ENCODE results near the gene NCKAP1. TPM values are rescaled to one million over a fixed set of nuclear protein-coding genes. Genes with fewer than 3 reads are reported as not detected.
"Not testable (repeated sequence)": the region's sequence is repeated elsewhere in the genome, so short reads cannot be mapped to it uniquely, and the experiment has no call there.

Gene NCKAP1
- total and polyA plus RNA-seq, 10 donors: 8.9 to 62.5 (median 49.3) TPM

DNA sequence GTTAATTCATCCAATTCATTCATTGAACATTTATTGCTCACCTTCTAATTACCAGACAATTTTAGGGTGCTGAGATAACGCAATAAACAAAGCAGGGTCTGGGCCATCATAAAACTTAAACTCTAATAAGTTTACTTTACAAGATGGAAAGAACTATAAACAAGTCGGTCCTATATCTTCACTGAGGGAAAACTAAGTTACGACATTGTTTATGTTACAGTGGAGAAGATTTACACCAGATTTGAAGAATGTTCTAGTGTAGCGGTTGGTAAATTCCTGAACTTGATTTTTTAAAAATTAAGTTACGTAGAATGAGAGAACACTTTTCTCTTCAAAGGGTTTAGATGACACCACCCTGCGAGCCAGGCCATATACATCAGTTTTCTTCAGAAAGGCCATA, 151.2 kb downstream of the NCKAP1 start:
- Histone ChIP-seq H3K27ac (no peak overlapping the region), H3K9me3 (no peaks in the 10 kb centered on the region), H3K36me3 (no peaks in the 10 kb centered on the region), H3K4me1 (no peaks in the 10 kb centered on the region), H3K27me3 (replicated peaks in 1 of 7) (no peaks in the 10 kb centered on the region), H3K4me3 (no peak overlapping the region)
- WGBS, 5 donors: 71 to 79% (median 74%) methylated on average over 6 of the region's 6 CpGs
- TF ChIP-seq, protein P1, sequence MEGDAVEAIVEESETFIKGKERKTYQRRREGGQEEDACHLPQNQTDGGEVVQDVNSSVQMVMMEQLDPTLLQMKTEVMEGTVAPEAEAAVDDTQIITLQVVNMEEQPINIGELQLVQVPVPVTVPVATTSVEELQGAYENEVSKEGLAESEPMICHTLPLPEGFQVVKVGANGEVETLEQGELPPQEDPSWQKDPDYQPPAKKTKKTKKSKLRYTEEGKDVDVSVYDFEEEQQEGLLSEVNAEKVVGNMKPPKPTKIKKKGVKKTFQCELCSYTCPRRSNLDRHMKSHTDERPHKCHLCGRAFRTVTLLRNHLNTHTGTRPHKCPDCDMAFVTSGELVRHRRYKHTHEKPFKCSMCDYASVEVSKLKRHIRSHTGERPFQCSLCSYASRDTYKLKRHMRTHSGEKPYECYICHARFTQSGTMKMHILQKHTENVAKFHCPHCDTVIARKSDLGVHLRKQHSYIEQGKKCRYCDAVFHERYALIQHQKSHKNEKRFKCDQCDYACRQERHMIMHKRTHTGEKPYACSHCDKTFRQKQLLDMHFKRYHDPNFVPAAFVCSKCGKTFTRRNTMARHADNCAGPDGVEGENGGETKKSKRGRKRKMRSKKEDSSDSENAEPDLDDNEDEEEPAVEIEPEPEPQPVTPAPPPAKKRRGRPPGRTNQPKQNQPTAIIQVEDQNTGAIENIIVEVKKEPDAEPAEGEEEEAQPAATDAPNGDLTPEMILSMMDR (IDR thresholded peaks at IDR 0.05 in 8 of 11, conservative IDR thresholded peaks at IDR 0.05 in 3 of 11): no peak
- TF ChIP-seq POLR2A (IDR thresholded peaks at IDR 0.05) (no peak), POLR2AphosphoS5 (IDR thresholded peaks at IDR 0.05) (no peak)
- DNase-seq: no peak
- intact Hi-C loops (cut with DNase I; ENCODE audit: low total_unique reads): no loop called here

DNA sequence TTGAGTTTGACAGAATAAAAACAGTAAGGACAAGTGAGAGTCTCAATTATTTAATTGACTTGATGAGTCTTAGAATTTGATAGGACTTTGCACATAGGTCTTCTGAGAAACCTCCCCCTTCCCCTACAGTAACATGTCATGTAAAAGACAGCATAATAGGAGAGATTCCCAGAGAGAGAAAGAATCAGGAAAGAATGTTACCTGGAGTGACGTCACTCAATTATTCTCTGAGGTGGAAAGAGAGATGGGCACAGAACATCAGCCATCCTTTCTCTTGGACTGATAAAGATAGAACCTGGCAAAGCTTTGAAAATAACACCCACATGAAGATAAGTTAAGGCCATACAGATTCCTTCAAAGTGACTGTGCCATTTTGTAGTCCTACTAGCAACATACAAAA, 152.5 kb downstream of the NCKAP1 start:
- TF ChIP-seq, protein P1 (IDR thresholded peaks at IDR 0.05 in 8 of 11, conservative IDR thresholded peaks at IDR 0.05 in 3 of 11): no peak
- TF ChIP-seq POLR2A (IDR thresholded peaks at IDR 0.05) (no peak), POLR2AphosphoS5 (IDR thresholded peaks at IDR 0.05) (no peak)
- 79 to 97% (median 87%) methylated on average over 1 of the region's 1 CpG for WGBS, 5 donors
- no peaks in the 10 kb centered on the region for H3K4me1 ChIP-seq
- no peak overlapping the region for H3K4me3 ChIP-seq
- intact Hi-C loops (cut with DNase I; ENCODE audit: low total_unique reads): no loop called here
- H3K27me3 ChIP-seq (replicated peaks in 1 of 7): no peaks in the 10 kb centered on the region
- no peak for DNase-seq
- H3K27ac ChIP-seq: no peak overlapping the region
- H3K36me3 ChIP-seq: no peaks in the 10 kb centered on the region
- H3K9me3 ChIP-seq: peaks cover 0 to 8% (median 6%) of the 10 kb centered on the region in 8 donors

DNA sequence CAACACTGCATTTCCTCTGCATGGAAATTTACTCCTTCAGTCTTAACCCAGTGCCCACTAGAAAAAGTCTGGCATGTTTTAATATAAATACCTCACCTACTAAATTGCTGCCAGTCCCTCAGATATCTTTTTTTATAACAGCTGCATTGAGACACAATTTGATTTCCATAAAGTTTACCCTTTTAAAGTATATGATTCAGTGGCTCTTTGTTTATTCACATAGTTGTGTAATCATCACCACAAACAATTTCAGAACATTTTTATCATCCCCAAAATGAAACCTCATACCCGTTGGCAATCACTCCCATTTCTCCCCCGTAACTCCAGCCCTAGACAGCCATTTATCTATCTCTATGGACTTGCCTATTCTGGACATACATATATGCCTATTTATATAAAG, 154.8 kb downstream of the NCKAP1 start:
- 70 to 84% (median 72%) methylated on average over 2 of the region's 2 CpGs for WGBS, 5 donors
- DNase-seq: no peak
- TF ChIP-seq POLR2A (IDR thresholded peaks at IDR 0.05) (no peak), POLR2AphosphoS5 (IDR thresholded peaks at IDR 0.05) (no peak)
- TF ChIP-seq, protein P1 (IDR thresholded peaks at IDR 0.05 in 8 of 11, conservative IDR thresholded peaks at IDR 0.05 in 3 of 11): no peak
- Histone ChIP-seq H3K27ac (no peak overlapping the region), H3K4me3 (no peak overlapping the region), H3K9me3 (peaks cover 0 to 25% (median 21%) of the 10 kb centered on the region in 8 donors), H3K36me3 (no peaks in the 10 kb centered on the region), H3K4me1 (no peaks in the 10 kb centered on the region), H3K27me3 (replicated peaks in 1 of 7) (no peaks in the 10 kb centered on the region)
- intact Hi-C loops (cut with DNase I; ENCODE audit: low total_unique reads): no loop called here

DNA sequence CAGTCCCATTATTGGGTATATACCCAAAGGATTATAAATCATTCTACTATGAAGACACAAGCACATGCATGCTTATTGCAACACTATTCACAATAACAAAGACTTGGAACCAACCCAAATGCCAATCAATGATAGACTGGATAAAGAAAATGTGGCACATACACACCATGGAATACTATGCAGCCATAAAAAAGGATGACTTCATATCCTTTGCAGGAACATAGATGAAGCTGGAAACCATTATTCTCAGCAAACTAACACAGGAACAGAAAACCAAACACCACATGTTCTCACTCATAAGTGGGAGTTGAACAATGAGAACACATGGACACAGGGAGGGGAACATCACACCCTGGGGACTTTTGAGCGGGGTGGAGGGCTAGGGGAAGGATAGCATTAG, 158.2 kb downstream of the NCKAP1 start:
- H3K36me3 ChIP-seq; H3K27ac ChIP-seq; H3K27me3 ChIP-seq (replicated peaks in 1 of 7); H3K4me3 ChIP-seq; DNase-seq; H3K4me1 ChIP-seq; intact Hi-C loops (cut with DNase I; ENCODE audit: low total_unique reads): not testable (repeated sequence)
- H3K9me3 ChIP-seq: peaks cover 0 to 30% (median 23%) of the 10 kb centered on the region in 8 donors
- WGBS, 5 donors: 75 to 93% (median 86%) methylated on average over 1 of the region's 1 CpG

DNA sequence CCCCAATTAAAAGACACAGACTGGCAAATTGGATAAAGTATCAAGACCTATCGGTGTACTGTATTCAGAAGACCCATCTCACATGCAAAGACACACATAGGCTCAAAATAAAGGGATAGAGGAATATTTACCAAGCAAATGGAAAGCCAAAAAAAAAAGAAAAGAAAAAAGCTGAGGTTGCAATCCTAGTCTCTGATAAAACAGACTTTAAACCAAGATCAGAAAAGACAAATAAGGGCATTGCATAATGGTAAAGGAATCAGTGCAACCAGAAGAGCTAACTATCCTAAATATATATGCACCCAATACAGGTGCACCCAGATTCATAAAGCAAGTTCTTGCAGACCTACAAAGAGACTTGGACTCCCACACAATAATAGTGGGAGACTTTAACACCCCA, 161.6 kb downstream of the NCKAP1 start:
- H3K27me3 ChIP-seq (replicated peaks in 1 of 7); H3K27ac ChIP-seq; H3K4me3 ChIP-seq; H3K4me1 ChIP-seq; intact Hi-C loops (cut with DNase I; ENCODE audit: low total_unique reads); DNase-seq; H3K36me3 ChIP-seq: not testable (repeated sequence)
- H3K9me3 ChIP-seq: peaks cover 0 to 36% (median 23%) of the 10 kb centered on the region in 8 donors
- 83 to 94% (median 89%) methylated on average over 1 of the region's 1 CpG for WGBS, 5 donors
